Neutrophil (primary cell): ENCODE data around the gene TMEM250.

Source experiments
- H3K27ac ChIP-seq: fragments of 200-600 bp; sonication (generic); 2 replicates; pipeline ENCODE4 v1.5.1; 2016; ENCODE audit warnings: mild to moderate bottlenecking, moderate library complexity
- H3K27me3 ChIP-seq: fragments of 200-600 bp; sonication (generic); 2 replicates; pipeline ENCODE4 v1.6.0; 2016; ENCODE audit warnings: mild to moderate bottlenecking
- H3K36me3 ChIP-seq: fragments of 200-600 bp; sonication (generic); 2 replicates; pipeline ENCODE4 v1.5.1; 2017
- H3K4me1 ChIP-seq, 2 experiments: fragments of 200-600 bp in 1 of 2; sonication (generic) in 1 of 2; 1 replicate in 1 of 2; 2 replicates in 1 of 2; pipeline versions ENCODE4 v1.5.1 to v1.6.1; 2013 to 2016; ENCODE audit warnings: low read depth in 1 of 2, low read length in 1 of 2, mild to moderate bottlenecking in 1 of 2, moderate library complexity in 1 of 2; ENCODE audit not compliant: control insufficient read depth in 1 of 2, insufficient read depth in 1 of 2
- H3K4me3 ChIP-seq, 2 experiments: fragments of 200-600 bp in 1 of 2; sonication (generic) in 1 of 2; 1 replicate in 1 of 2; 2 replicates in 1 of 2; pipeline ENCODE4 v1.5.1; 2013 to 2016; ENCODE audit warnings: low read depth in 1 of 2, low read length in 1 of 2, mild to moderate bottlenecking in 1 of 2, moderate library complexity in 1 of 2
- H3K9me3 ChIP-seq: fragments of 200-600 bp; sonication (generic); 2 replicates; pipeline ENCODE4 v1.5.1; 2016
- TF ChIP-seq, protein P1 (sequence below): fragments of 200-600 bp; sonication (generic); IDR thresholded peaks from 2 replicates; pipeline ENCODE4 v1.5.1; 2016; ENCODE audit warnings: antibody characterized with exemption

TMEM250 gene

DNA sequence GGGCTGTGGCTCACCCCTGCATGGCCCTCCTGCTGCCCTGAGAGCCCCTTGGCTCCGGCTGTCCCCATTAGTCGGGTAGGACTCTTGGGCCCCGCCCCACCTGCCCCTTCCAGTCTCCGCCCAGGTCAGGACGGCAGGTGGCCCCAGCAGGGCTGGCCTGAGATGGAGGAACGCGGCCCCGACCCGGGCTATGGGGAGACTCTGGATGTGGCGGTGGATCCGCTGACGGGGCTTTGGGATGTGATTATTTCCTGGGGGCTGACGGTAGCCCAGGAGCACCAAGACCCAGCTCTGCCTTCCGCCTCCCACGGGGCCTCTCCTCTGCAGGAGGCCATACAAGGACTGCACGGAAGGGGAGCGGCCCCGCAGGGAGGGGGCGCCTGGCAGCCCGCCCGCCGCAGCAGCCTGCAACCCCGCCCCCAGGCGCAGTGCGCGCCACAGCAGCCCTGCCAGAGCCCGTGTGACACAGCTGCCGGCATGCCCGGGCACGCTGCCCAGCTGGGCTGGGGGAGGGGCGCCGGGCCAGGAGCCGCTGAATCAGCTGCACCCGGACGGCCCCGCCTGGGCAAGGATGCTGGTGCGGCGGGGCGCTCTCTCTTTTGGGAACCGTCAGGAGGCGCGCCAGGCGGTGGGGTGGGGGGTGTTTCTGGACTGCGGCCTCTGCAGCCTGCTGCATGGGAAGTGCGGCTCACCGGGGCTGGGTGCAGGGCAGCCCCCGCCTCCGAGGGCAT, 9.2 kb downstream of the TMEM250 start:
- peak overlapping the region; percentile 23 to 52 for H3K4me3 ChIP-seq
- H3K27me3 ChIP-seq = peaks cover 74% of the 10 kb centered on the region
- H3K27ac ChIP-seq = no peak overlapping the region
- H3K9me3 ChIP-seq = no peaks in the 10 kb centered on the region
- H3K4me1 ChIP-seq = peaks cover 13 to 18% of the 10 kb centered on the region in 2 experiments
- H3K36me3 ChIP-seq = peaks cover 2% of the 10 kb centered on the region
- TF ChIP-seq, protein P1, sequence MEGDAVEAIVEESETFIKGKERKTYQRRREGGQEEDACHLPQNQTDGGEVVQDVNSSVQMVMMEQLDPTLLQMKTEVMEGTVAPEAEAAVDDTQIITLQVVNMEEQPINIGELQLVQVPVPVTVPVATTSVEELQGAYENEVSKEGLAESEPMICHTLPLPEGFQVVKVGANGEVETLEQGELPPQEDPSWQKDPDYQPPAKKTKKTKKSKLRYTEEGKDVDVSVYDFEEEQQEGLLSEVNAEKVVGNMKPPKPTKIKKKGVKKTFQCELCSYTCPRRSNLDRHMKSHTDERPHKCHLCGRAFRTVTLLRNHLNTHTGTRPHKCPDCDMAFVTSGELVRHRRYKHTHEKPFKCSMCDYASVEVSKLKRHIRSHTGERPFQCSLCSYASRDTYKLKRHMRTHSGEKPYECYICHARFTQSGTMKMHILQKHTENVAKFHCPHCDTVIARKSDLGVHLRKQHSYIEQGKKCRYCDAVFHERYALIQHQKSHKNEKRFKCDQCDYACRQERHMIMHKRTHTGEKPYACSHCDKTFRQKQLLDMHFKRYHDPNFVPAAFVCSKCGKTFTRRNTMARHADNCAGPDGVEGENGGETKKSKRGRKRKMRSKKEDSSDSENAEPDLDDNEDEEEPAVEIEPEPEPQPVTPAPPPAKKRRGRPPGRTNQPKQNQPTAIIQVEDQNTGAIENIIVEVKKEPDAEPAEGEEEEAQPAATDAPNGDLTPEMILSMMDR = no peak

DNA sequence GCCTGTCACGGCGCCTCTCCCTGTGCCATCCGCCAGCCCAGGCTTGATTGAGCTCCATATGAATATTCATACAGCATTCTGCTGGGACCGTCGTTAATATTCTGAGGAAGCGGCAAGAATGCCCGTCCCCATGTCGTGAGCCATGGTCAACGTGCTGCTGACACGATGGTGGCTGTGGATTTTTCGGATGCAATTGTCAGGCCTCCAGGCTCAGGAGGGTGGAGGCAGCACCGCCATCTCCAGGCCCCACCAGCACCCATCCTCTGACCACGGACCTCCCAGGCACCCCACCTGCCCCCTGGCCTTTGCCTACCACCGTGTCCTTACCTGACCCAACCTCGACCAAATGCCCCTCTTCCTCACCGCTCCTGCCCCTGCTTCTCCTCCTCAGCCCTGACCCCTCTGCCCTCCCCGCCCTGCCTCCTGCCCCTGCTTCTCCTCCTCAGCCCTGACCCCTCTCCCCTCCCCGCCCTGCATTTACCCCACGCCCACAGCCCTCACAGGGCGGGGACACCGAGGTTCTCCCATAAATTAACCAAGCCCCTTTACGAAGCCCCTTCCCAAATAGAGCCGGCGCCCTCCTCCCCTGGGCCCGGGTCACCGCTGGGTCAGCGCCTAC, 9.9 kb downstream of the TMEM250 start:
- Histone ChIP-seq H3K9me3 (no peaks in the 10 kb centered on the region), H3K27me3 (peaks cover 82% of the 10 kb centered on the region), H3K36me3 (no peaks in the 10 kb centered on the region), H3K27ac (no peak overlapping the region), H3K4me1 (peaks cover 13 to 18% of the 10 kb centered on the region in 2 experiments), H3K4me3 (peak overlapping the region in 1 of 2 experiments; percentile 52)
- TF ChIP-seq, protein P1 = no peak

DNA sequence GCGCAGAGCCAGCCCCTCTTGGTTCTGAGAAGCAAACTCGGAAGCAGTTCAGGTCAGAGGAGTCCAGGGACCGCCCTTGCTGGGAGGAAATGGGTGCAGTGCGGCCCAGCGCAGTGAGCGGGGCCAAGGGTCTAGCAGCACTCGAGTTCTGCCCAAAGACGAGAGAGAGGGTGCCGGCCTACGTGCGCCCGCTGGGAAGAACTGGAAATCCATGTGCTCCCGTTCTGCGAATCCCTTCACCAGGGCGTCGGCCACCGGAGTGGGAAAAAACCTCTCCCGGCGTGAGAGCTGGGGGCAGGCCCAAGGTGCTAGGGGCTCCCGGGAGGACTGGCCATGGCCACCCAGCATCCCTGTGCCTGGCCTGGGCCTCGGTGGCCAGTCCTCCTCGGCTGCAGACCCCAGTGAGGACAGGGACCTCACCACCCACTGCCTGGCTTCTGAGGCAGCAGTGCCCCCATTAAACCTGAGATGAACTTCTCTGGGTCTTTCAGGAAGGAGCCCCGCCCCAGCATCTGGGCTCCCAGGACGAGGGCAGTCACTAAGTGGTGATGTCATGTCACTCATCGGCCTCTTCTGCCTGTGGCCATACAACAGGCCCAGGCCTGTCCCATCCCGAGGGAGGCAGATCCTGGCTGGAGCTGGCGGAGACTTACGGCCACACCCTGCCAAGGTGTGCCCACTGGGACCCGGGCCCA, 10.6 kb downstream of the TMEM250 start:
- H3K27ac ChIP-seq = no peak overlapping the region
- H3K27me3 ChIP-seq = peaks cover 89% of the 10 kb centered on the region
- no peak overlapping the region for H3K4me3 ChIP-seq
- peaks cover 13 to 18% of the 10 kb centered on the region in 2 experiments for H3K4me1 ChIP-seq
- TF ChIP-seq, protein P1 = no peak
- H3K9me3 ChIP-seq = no peaks in the 10 kb centered on the region
- no peaks in the 10 kb centered on the region for H3K36me3 ChIP-seq

DNA sequence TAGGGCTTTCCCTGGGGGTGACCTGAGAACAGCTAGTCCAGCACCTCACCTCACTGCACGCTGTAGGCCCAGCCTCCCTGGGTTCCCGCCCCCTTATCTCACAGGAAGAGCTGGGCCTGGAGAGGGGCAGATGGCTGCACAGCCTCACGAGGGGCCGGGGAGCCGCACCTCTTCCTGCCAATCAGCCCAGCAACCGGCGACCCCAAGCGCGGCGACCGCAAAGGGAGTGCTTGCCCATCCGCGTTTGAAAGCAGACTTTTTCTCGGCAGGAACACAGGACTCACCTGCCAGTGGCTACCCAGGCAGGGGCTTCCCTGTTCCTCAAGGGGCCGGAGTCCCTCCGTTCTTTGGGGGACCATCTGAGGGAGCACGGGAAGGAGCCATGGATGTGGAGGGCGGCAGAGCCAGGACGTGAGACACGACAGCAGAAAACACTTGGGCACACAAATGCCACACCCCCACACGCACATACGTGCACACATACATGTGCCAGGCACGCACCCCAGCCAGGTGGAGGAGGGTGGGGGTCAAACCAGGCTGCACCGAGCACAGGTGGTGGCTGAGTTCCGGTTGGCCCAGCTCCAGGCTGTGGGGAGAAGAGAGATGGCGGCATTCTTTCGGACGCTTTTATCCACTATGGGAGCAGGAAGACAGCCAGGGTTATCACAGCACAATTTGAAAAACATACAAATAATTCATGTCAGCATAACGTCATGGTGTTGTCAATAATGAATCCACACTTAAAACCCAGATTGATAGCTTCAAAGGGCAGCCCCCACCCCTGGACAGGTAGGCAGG, 11.3 kb downstream of the TMEM250 start:
- Histone ChIP-seq H3K9me3 (no peaks in the 10 kb centered on the region), H3K27ac (no peak overlapping the region), H3K4me1 (peaks cover 13 to 18% of the 10 kb centered on the region in 2 experiments), H3K4me3 (no peak overlapping the region), H3K36me3 (no peaks in the 10 kb centered on the region), H3K27me3 (peaks cover 89% of the 10 kb centered on the region)
- TF ChIP-seq, protein P1 = no peak

DNA sequence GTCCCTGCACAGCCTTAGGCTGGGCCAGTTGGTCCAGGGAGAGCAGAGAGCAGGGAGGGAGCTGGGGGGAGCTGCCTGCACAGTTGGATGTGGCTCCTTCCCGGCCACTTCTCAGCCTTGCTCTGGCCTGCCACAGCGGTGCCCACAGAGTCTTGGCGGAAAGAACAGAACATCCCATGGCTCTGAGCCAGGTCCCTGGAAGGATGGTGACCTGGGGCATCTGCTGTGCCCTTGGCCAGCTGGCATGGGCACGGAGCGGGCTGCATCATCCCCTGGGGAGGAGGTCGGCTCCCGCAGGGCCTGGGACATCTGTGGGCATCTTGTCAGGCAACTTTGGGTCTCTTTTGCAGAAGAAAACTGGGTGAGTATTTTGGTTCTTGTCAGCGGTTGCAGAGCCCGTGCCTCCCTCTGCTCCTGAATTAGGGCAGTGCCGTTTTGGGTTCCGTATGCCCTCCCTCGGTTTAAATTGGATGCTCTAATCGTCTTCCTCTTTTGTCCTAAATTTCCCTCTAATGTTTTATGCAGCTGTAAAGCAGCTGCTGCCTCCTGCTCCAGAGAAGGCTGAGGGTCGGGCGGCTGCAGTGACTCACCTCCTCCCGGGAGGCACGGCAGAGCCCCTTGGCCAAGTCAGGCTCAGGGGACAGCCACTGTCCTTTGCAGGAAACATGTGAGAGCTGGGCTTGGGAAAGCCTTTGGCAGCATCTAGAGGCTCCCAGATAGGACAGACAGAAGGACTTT, 13.1 kb downstream of the TMEM250 start:
- Histone ChIP-seq H3K4me1 (peaks cover 13 to 16% of the 10 kb centered on the region in 2 experiments), H3K4me3 (no peak overlapping the region), H3K9me3 (no peaks in the 10 kb centered on the region), H3K27ac (no peak overlapping the region), H3K27me3 (peaks cover 77% of the 10 kb centered on the region), H3K36me3 (no peaks in the 10 kb centered on the region)
- TF ChIP-seq, protein P1 = no peak
